GM18508 (cell line): ENCODE measurements around the gene SCN8A.

ENCODE experiments used
- ATAC-seq: cut with Tn5 transposase; IDR thresholded peaks from one replicate; pipeline ENCODE4 v1.9.1; 2021; ENCODE audit warnings: moderate number of reproducible peaks; ENCODE audit not compliant: insufficient read depth, unreplicated experiment

The SCN8A gene

GRCh38 chr12:51700887-51701286, 109.9 kb downstream of the SCN8A start:
- no peak for ATAC-seq

- no peak for ATAC-seq
Measured at GRCh38 chr12:51702587-51702986, 111.6 kb downstream of the SCN8A start.

- no peak for ATAC-seq
Measured at GRCh38 chr12:51705450-51705849, 114.4 kb downstream of the SCN8A start.

- ATAC-seq = no peak
Measured at GRCh38 chr12:51706206-51706605, 115.2 kb downstream of the SCN8A start.

- ATAC-seq = no peak
Measured at GRCh38 chr12:51714666-51715065, 123.6 kb downstream of the SCN8A start.

GRCh38 chr12:51717326-51717925, 126.4 kb downstream of the SCN8A start:
- ATAC-seq = no peak

- ATAC-seq = no peak
Measured at GRCh38 chr12:51721282-51721940, 130.4 kb downstream of the SCN8A start.

- no peak for ATAC-seq
Measured at GRCh38 chr12:51722431-51722830, 131.4 kb downstream of the SCN8A start.

- ATAC-seq = no peak
Measured at GRCh38 chr12:51726161-51726560, 135.1 kb downstream of the SCN8A start.

GRCh38 chr12:51726931-51727330, 135.9 kb downstream of the SCN8A start:
- ATAC-seq = no peak

- no peak for ATAC-seq
Measured at GRCh38 chr12:51729331-51729730, 138.3 kb downstream of the SCN8A start.

- no peak for ATAC-seq
Measured at GRCh38 chr12:51730745-51731144, 139.7 kb downstream of the SCN8A start.

GRCh38 chr12:51740536-51740935, 149.5 kb downstream of the SCN8A start:
- no peak for ATAC-seq

GRCh38 chr12:51744235-51744634, 153.2 kb downstream of the SCN8A start:
- no peak for ATAC-seq

GRCh38 chr12:51744957-51745356, 153.9 kb downstream of the SCN8A start:
- no peak for ATAC-seq

- ATAC-seq = no peak
Measured at GRCh38 chr12:51746416-51746815, 155.4 kb downstream of the SCN8A start.

- ATAC-seq = no peak
Measured at GRCh38 chr12:51748235-51748634, 157.2 kb downstream of the SCN8A start.

GRCh38 chr12:51749206-51749985, 158.4 kb downstream of the SCN8A start:
- no peak for ATAC-seq

GRCh38 chr12:51749986-51750317, 158.9 kb downstream of the SCN8A start:
- no peak for ATAC-seq

GRCh38 chr12:51751661-51752060, 160.6 kb downstream of the SCN8A start:
- ATAC-seq = no peak

GRCh38 chr12:51752234-51752889, 161.3 kb downstream of the SCN8A start:
- no peak for ATAC-seq
